Upper lobe of right lung (tissue), 1 donor: Measurements from ENCODE around the gene EIF5A. TPM values are rescaled to one million over a fixed set of nuclear protein-coding genes. Genes with fewer than 3 reads are reported as not detected.

ENCODE experiments used
- ATAC-seq: fragments of 200-7000 bp; cut with Tn5 transposase; one replicate; pipeline ENCODE4 v1.9.1; 2020; ENCODE audit warnings: mild to moderate bottlenecking, moderate library complexity
- DNase-seq: peaks from one replicate; pipeline ENCODE4 v3.0.0-alpha.2; 2020
- H3K27ac ChIP-seq: fragments of 200-600 bp; one replicate; pipeline ENCODE4 v1.8.0; 2022
- H3K27me3 ChIP-seq: fragments of 200-600 bp; one replicate; pipeline ENCODE4 v1.8.0; 2022; ENCODE audit warnings: mild to moderate bottlenecking
- H3K36me3 ChIP-seq: fragments of 200-600 bp; one replicate; pipeline ENCODE4 v1.8.0; 2022
- H3K4me1 ChIP-seq: fragments of 200-600 bp; one replicate; pipeline ENCODE4 v1.8.0; 2022
- H3K4me3 ChIP-seq: fragments of 200-600 bp; one replicate; pipeline ENCODE4 v1.8.0; 2022; ENCODE audit warnings: mild to moderate bottlenecking
- H3K9me3 ChIP-seq: fragments of 200-600 bp; one replicate; pipeline ENCODE4 v1.8.0; 2022
- intact Hi-C: fragments of 100-400 bp; cut with DNase I; formaldehyde crosslinking; loops from one replicate; pipeline ENCODE4 v1.11.0; 2022
- total RNA-seq: library from RNA; stranded (reverse); fragmentation: NEBNext Ultra II Directional; extraction: Animal tissue kit (Norgen Biotek cat#: 25700); gene quantifications from one replicate; pipeline ENCODE4 v1.2.1, GENCODE V29; 2021
- TF ChIP-seq, protein P1 (sequence below): fragments of 200-600 bp; IDR thresholded peaks from one replicate; pipeline ENCODE4 v1.8.0; 2022; ENCODE audit warnings: antibody characterized with exemption
- donor health status: DM: no; HTN: yes; CAD: no; lungs with severe emphysema.

EIF5A gene
- total RNA-seq, 1 donor from 2014 or later, result 241 TPM

DNA sequence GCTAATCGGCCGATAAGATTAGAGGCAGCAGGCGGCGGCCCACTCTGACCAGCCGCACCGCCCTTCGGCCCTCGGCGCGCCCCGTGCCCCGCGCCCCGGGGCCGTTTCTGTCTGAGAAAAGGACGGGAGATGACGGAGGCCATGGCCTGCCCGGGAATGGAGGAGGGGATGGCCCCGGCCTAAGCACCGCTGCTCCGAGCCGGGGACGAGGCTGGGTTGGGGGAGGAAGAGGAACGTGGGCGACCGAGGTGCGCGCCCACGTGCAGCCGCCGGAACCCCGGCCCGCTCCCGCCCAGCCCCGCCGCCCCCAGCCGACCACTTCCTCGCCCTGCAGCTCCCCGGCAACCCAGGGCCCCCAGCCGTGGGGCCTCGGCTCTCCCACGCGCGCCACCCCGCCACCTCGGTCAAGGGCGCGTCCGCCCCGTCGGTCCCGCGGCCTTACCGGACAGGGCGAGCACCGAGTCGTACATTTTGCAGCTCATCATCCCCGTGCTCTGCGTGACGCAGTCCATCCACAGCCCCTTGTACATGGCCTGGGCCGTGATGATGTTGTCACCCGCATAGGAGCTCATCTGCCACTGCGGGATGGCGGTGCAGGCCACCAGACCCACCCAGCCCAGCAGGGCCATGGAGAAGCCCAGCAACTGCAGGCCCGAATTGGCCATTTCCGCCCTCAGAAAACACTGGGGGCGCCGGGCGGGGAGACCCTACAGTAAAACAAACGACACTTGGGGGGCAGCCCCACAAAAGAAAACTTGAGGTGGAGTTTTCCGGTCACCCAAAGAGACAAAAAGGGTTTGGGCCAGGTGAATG lies 45.8 kb upstream of the EIF5A start:
- H3K36me3 ChIP-seq, result peaks cover 23% of the 10 kb centered on the region
- ATAC-seq, result peak; percentile 21
- H3K4me1 ChIP-seq, result peaks cover 25% of the 10 kb centered on the region
- H3K4me3 ChIP-seq, result peak overlapping the region; percentile 68
- TF ChIP-seq, protein P1, sequence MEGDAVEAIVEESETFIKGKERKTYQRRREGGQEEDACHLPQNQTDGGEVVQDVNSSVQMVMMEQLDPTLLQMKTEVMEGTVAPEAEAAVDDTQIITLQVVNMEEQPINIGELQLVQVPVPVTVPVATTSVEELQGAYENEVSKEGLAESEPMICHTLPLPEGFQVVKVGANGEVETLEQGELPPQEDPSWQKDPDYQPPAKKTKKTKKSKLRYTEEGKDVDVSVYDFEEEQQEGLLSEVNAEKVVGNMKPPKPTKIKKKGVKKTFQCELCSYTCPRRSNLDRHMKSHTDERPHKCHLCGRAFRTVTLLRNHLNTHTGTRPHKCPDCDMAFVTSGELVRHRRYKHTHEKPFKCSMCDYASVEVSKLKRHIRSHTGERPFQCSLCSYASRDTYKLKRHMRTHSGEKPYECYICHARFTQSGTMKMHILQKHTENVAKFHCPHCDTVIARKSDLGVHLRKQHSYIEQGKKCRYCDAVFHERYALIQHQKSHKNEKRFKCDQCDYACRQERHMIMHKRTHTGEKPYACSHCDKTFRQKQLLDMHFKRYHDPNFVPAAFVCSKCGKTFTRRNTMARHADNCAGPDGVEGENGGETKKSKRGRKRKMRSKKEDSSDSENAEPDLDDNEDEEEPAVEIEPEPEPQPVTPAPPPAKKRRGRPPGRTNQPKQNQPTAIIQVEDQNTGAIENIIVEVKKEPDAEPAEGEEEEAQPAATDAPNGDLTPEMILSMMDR, result no peak
- H3K9me3 ChIP-seq, result no peaks in the 10 kb centered on the region
- DNase-seq, result peak; percentile 79
- H3K27me3 ChIP-seq, result peaks cover 4% of the 10 kb centered on the region
- intact Hi-C loops, result no loop called here
- H3K27ac ChIP-seq, result peak overlapping the region; percentile 91

- ATAC-seq (peak; percentile 80), DNase-seq (peak; percentile 95)
- H3K27me3 ChIP-seq, result peaks cover 4% of the 10 kb centered on the region
- H3K4me1 ChIP-seq, result peaks cover 25% of the 10 kb centered on the region
- peak within 1 kb of the TSS; percentile 91 for H3K27ac ChIP-seq
- peak within 1 kb of the TSS; percentile 68 for H3K4me3 ChIP-seq
- intact Hi-C loops, result no loop called here
- TF ChIP-seq, protein P1, result no peak
- no peaks in the 10 kb centered on the region for H3K9me3 ChIP-seq
- peaks cover 17% of the 10 kb centered on the region for H3K36me3 ChIP-seq
Measured at GRCh38 chr17:7262192-7262934, 45.1 kb upstream of the EIF5A start, which contains the start of gene CLDN7. CLDN7 (minus strand) TSS chr17:7262478; CDS start chr17:7262043, 435 bp downstream.

GRCh38 chr17:7262935-7263800 lies 44.3 kb upstream of the EIF5A start:
- Histone ChIP-seq H3K27me3 (peaks cover 4% of the 10 kb centered on the region), H3K4me1 (peaks cover 25% of the 10 kb centered on the region), H3K27ac (peak overlapping the region; percentile 91), H3K4me3 (peak overlapping the region; percentile 68), H3K9me3 (no peaks in the 10 kb centered on the region), H3K36me3 (peaks cover 9% of the 10 kb centered on the region)
- ATAC-seq (peak; percentile 48), DNase-seq (peak; percentile 88)
- intact Hi-C loops, result no loop called here
- TF ChIP-seq, protein P1, result no peak

- TF ChIP-seq, protein P1, result no peak
- DNase-seq (no peak), ATAC-seq (no peak)
- no peaks in the 10 kb centered on the region for H3K9me3 ChIP-seq
- H3K27me3 ChIP-seq, result peaks cover 4% of the 10 kb centered on the region
- H3K4me3 ChIP-seq, result peak overlapping the region; percentile 68
- H3K4me1 ChIP-seq, result peaks cover 24% of the 10 kb centered on the region
- H3K36me3 ChIP-seq, result peaks cover 3% of the 10 kb centered on the region
- H3K27ac ChIP-seq, result peak overlapping the region; percentile 91
- intact Hi-C loops, result no loop called here
Measured at GRCh38 chr17:7263801-7264078, 43.7 kb upstream of the EIF5A start.

GRCh38 chr17:7266784-7267183 lies 40.6 kb upstream of the EIF5A start:
- TF ChIP-seq, protein P1, result no peak
- DNase-seq (no peak), ATAC-seq (no peak)
- H3K4me3 ChIP-seq, result no peak overlapping the region
- H3K27ac ChIP-seq, result no peak overlapping the region
- peaks cover 10% of the 10 kb centered on the region for H3K4me1 ChIP-seq
- H3K36me3 ChIP-seq, result no peaks in the 10 kb centered on the region
- H3K9me3 ChIP-seq, result no peaks in the 10 kb centered on the region
- H3K27me3 ChIP-seq, result peaks cover 4% of the 10 kb centered on the region
- intact Hi-C loops, result no loop called here
